OCI-LY3 (cell line): ENCODE measurements around the gene SIX1.

Source experiments
- EZH2phosphoT487 ChIP-seq: fragments of 200-600 bp; shearing (Covaris generic); IDR thresholded peaks from 2 replicates; pipeline ENCODE4 v1.6.1; 2018; ENCODE audit warnings: antibody characterized with exemption, mixed run types, low read depth
- TF ChIP-seq, protein P1 (sequence below): fragments of 200-600, 300-600 bp; sonication (generic); IDR thresholded peaks from 2 replicates; pipeline ENCODE4 v1.5.1; 2014; ENCODE audit warnings: antibody characterized with exemption, low read length, low read depth

DNA sequence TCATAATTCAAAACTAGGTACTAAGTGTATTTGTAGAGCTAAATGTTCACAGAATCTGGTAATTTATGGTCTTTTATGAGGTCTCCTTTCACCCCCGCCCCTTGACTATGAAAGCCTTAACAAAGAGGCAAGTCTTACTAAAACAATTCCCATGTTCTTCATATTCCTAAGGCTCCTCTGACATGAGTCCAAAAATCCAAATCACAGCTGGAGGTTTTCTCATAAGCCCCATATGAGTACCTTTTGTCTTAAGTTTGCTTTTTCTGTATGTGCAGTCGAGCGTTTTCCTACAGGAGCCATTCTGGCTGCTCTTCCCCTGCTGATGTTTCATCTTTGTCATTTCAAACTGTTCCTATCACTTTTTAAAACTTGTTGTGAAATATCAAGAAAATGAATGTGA lies 55.2 kb downstream of the SIX1 start:
- TF ChIP-seq, protein P1, sequence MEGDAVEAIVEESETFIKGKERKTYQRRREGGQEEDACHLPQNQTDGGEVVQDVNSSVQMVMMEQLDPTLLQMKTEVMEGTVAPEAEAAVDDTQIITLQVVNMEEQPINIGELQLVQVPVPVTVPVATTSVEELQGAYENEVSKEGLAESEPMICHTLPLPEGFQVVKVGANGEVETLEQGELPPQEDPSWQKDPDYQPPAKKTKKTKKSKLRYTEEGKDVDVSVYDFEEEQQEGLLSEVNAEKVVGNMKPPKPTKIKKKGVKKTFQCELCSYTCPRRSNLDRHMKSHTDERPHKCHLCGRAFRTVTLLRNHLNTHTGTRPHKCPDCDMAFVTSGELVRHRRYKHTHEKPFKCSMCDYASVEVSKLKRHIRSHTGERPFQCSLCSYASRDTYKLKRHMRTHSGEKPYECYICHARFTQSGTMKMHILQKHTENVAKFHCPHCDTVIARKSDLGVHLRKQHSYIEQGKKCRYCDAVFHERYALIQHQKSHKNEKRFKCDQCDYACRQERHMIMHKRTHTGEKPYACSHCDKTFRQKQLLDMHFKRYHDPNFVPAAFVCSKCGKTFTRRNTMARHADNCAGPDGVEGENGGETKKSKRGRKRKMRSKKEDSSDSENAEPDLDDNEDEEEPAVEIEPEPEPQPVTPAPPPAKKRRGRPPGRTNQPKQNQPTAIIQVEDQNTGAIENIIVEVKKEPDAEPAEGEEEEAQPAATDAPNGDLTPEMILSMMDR: no peak
- no peak for TF ChIP-seq EZH2phosphoT487
